Sigmoid colon (tissue), 3 donors: Measurements from ENCODE around the gene PDGFD.

ENCODE experiments used
- POLR2A ChIP-seq, 2 donors: fragments of 450-650 bp; IDR thresholded peaks; one replicate each; pipeline ENCODE4 v1.6.1; 2016; ENCODE audit warnings: antibody characterized with exemption in 2 of 2, mild to moderate bottlenecking in 2 of 2, moderate library complexity in 2 of 2
- TF ChIP-seq, protein P1 (sequence below), 4 experiments: fragments of 450-650 bp in 3 of 4; fragments of 200-600 bp in 1 of 4; IDR thresholded peaks; one replicate each; pipeline ENCODE4 v1.5.1; 2016 to 2019; ENCODE audit warnings: antibody characterized with exemption in 4 of 4, mild to moderate bottlenecking in 3 of 4, moderate library complexity in 2 of 4

- TF ChIP-seq, protein P1, sequence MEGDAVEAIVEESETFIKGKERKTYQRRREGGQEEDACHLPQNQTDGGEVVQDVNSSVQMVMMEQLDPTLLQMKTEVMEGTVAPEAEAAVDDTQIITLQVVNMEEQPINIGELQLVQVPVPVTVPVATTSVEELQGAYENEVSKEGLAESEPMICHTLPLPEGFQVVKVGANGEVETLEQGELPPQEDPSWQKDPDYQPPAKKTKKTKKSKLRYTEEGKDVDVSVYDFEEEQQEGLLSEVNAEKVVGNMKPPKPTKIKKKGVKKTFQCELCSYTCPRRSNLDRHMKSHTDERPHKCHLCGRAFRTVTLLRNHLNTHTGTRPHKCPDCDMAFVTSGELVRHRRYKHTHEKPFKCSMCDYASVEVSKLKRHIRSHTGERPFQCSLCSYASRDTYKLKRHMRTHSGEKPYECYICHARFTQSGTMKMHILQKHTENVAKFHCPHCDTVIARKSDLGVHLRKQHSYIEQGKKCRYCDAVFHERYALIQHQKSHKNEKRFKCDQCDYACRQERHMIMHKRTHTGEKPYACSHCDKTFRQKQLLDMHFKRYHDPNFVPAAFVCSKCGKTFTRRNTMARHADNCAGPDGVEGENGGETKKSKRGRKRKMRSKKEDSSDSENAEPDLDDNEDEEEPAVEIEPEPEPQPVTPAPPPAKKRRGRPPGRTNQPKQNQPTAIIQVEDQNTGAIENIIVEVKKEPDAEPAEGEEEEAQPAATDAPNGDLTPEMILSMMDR (IDR thresholded peaks at IDR 0.05), result no peak
- no peak for TF ChIP-seq POLR2A (IDR thresholded peaks at IDR 0.05)
Observed at GRCh38 chr11:103948187-103948763, 215.7 kb downstream of the PDGFD start.
